Measurements from ENCODE around the gene GOT2. TPM values are rescaled to one million over a fixed set of nuclear protein-coding genes. Genes with fewer than 3 reads are reported as not detected.

GOT2 gene
- total and polyA plus RNA-seq, 2 of the 8 experiments (the other 6 are each of a cell fraction or from before 2014, with no cell fraction given), result 62.9 to 223 TPM

- Histone ChIP-seq H3K27ac (ENCODE audit: low read depth, low read length) (no peak overlapping the region), H2BK12ac (ENCODE audit: low read depth, low read length) (no peak overlapping the region), H3K9ac (replicated peaks in 1 of 4; ENCODE audit: extremely low read depth in 1 of 4, low read depth in 3 of 4, low read length in 3 of 4) (no peak overlapping the region), H3K18ac (ENCODE audit: extremely low read depth, low read length) (no peak overlapping the region), H4K8ac (ENCODE audit: extremely low read depth, insufficient read depth, low read length) (no peak overlapping the region), H3K56ac (replicated peaks; ENCODE audit: insufficient read length, low read depth, low read length) (no peak overlapping the region), H2AFZ (ENCODE audit: low read length) (no peak overlapping the region), H4K91ac (replicated peaks; ENCODE audit: insufficient read length, low read length) (no peak overlapping the region), H3K79me2 (ENCODE audit: control insufficient read depth in 1 of 2, insufficient read depth in 2 of 2, low read length in 2 of 2) (no peaks in the 10 kb centered on the region), H4K20me1 (replicated peaks in 1 of 2; ENCODE audit: control insufficient read depth in 1 of 2, insufficient read depth in 2 of 2, low read length in 2 of 2) (peaks cover 1 to 7% of the 10 kb centered on the region in 2 experiments), H2BK20ac (ENCODE audit: low read length) (no peak overlapping the region), H4K5ac (ENCODE audit: insufficient read length, low read depth, low read length) (no peak overlapping the region), H3K14ac (ENCODE audit: insufficient read length) (no peak overlapping the region), H3K36me3 (ENCODE audit: control insufficient read depth in 2 of 4, insufficient read depth in 4 of 4, low read length in 3 of 4) (peaks cover 17 to 78% (median 49%) of the 10 kb centered on the region in 4 experiments), H3K79me1 (ENCODE audit: low read depth, low read length) (no peaks in the 10 kb centered on the region), H2BK120ac (replicated peaks; ENCODE audit: low read depth, low read length) (no peak overlapping the region), H2BK5ac (ENCODE audit: low read depth, low read length) (no peak overlapping the region), H3K27me3 (replicated peaks in 1 of 4; ENCODE audit: control insufficient read depth in 3 of 4, extremely low read depth in 1 of 4, insufficient read depth in 3 of 4, low read length in 3 of 4) (no peaks in the 10 kb centered on the region), H3K4me2 (ENCODE audit: insufficient read depth in 1 of 2, low read depth in 2 of 2, low read length in 2 of 2) (no peak overlapping the region), H2AK5ac (ENCODE audit: low read depth, low read length) (no peak overlapping the region), H3K4ac (replicated peaks; ENCODE audit: insufficient read length, low read depth, low read length) (no peak overlapping the region), H3K23ac (ENCODE audit: insufficient read length) (no peak overlapping the region), H3K4me3 (ENCODE audit: extremely low read depth in 1 of 4, insufficient read depth in 2 of 4, low read depth in 3 of 4, low read length in 4 of 4) (no peak overlapping the region), H2BK15ac (ENCODE audit: low read length) (no peak overlapping the region), H3K9me3 (ENCODE audit: insufficient read depth in 2 of 2, low read depth in 1 of 2, low read length in 1 of 2) (no peaks in the 10 kb centered on the region; a peak in 1 of 4 replicates), H3K4me1 (replicated peaks in 1 of 4; ENCODE audit: control insufficient read depth in 3 of 4, insufficient read depth in 4 of 4, low read length in 3 of 4) (no peaks in the 10 kb centered on the region), H3K23me2 (ENCODE audit: low read depth, low read length) (no peaks in the 10 kb centered on the region)
- DNase-seq (ENCODE audit: low read depth in 1 of 2, low spot score in 2 of 2), result no peak
- no peak for FAIRE-seq
- WGBS, 2 experiments (ENCODE audit: extremely low coverage in 1 of 2, insufficient coverage in 1 of 2, insufficient read length in 1 of 2, insufficient replicate concordance in 2 of 2, low coverage in 1 of 2, low lambda C conversion rate in 2 of 2, missing lambda C conversion rate in 1 of 2), result 93% methylated on average over 1 of the region's 1 CpG; no CpG with 5 or more reads in 1 of the 2 experiments
- TF ChIP-seq FOSL1 (IDR thresholded peaks at IDR 0.05; ENCODE audit: insufficient read depth, low read depth, low read length) (no peak), TEAD4 (IDR thresholded peaks at IDR 0.05; ENCODE audit: low read depth, low read length) (no peak)
- ChIA-PET CTCF (ENCODE audit: partially characterized antibody) (interaction anchor here (0.6 to 1.4 kb wide), 3 partner anchors 17 to 407 kb away, joined by 3 to 5 read pairs (median 3); no protein-coding TSS in a partner anchor), POLR2A (ENCODE audit: partially characterized antibody) (interaction anchor here (1.1 to 1.4 kb wide), 2 partner anchors 9 to 12 kb away, joined by 3 to 4 read pairs; no protein-coding TSS in a partner anchor)
These were observed 20.4 kb downstream of the GOT2 start for GRCh38 chr16:58713742-58714141.
